ENCODE data around the gene ARHGEF17.
"Not testable (repeated sequence)": the region's sequence is repeated elsewhere in the genome, so short reads cannot be mapped to it uniquely, and the experiment has no call there.

ARHGEF17 gene

DNA sequence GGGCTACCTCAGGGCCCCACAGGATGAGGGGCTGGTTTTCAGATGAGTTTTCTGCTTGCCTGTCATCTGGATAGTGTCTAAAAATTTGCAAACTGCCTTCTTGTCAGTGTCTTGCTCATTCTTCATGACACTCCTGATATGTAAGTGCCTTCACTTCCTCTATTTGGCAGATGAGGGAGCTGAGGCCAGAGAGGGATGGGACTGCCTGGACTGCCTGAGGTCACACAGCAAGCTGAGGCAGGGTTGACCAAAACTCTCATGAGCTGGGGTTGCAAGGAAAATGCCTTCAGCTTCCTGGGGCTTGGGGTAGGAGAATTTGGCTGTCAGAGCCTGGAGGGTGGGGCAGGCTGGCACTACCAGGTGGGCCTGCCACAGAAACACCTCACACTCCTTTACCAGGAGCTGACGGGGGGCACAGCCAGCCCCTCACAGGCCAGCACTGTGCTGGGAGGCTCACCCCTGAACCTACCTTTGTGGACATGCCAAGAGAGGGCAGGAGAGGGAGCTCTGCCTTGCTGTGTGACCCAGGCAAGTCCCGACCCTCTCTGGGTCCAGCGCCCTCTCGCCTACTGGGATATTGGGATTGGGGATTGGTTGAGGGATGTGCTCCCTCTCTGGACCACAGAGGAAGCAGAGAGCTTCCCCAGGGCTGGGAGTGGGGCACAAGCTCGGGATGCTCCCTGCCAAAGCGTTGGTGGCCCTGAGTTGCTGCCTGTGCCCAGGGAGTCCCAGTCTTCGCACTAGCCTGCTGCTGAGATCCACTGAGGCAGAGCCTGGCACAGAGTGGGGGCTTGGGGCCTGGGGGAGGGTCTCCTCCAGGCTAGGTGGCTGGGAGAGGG lies 37.8 kb upstream of the ARHGEF17 start:
- Histone ChIP-seq H4K12ac (ENCODE audit: low read depth, low read length) (peak overlapping the region; percentile 76), H3K14ac (ENCODE audit: low read length) (peak overlapping the region; percentile 99), H3K79me2 (ENCODE audit: control insufficient read depth, insufficient read depth, low read length, poor library complexity) (peaks cover 31% of the 10 kb centered on the region), H3K36me3 (ENCODE audit: control insufficient read depth in 1 of 2, insufficient read depth in 2 of 2, low read length in 2 of 2) (no peaks in the 10 kb centered on the region), H3K9ac (ENCODE audit: low read length) (no peak overlapping the region), H3K4me3 (ENCODE audit: low read depth, low read length) (no peak overlapping the region), H3K27me3 (ENCODE audit: insufficient read depth, low read length) (no peaks in the 10 kb centered on the region), H3K27ac (ENCODE audit: low read depth, low read length) (peak overlapping the region; percentile 98), H2AFZ (ENCODE audit: insufficient read depth, low read length, poor library complexity) (peak overlapping the region; percentile 39), H3K9me3 (ENCODE audit: insufficient read depth, low read depth, low read length) (no peaks in the 10 kb centered on the region), H3K4ac (ENCODE audit: low read depth, low read length) (peak overlapping the region; percentile 95), H3K4me1 (ENCODE audit: control insufficient read depth in 1 of 2, insufficient read depth in 2 of 2, low read length in 2 of 2) (peaks cover 61% of the 10 kb centered on the region in 2 experiments), H2BK12ac (ENCODE audit: low read length) (peak overlapping the region; percentile 99), H2BK5ac (ENCODE audit: low read depth, low read length, poor library complexity) (peak overlapping the region; percentile 99), H3K79me1 (ENCODE audit: low read length) (peaks cover 50% of the 10 kb centered on the region), H2AK5ac (ENCODE audit: low read length) (peak overlapping the region; percentile 99), H2BK120ac (ENCODE audit: insufficient read depth, low read length, poor library complexity) (peak overlapping the region; percentile 98), H4K8ac (ENCODE audit: low read depth, low read length) (peak overlapping the region; percentile 93), H3K23ac (ENCODE audit: low read length) (no peak overlapping the region), H4K91ac (ENCODE audit: low read depth, low read length) (peak overlapping the region; percentile 100), H3K4me2 (ENCODE audit: low read length) (peak overlapping the region; percentile 26), H3K18ac (ENCODE audit: low read length) (peak overlapping the region; percentile 97)
- no CpG with 5 or more reads among the region's 7 CpGs for WGBS (ENCODE audit: extremely low coverage, insufficient coverage, insufficient read length)
- peak in 1 of 2 donors; percentile 98 for DNase-seq

DNA sequence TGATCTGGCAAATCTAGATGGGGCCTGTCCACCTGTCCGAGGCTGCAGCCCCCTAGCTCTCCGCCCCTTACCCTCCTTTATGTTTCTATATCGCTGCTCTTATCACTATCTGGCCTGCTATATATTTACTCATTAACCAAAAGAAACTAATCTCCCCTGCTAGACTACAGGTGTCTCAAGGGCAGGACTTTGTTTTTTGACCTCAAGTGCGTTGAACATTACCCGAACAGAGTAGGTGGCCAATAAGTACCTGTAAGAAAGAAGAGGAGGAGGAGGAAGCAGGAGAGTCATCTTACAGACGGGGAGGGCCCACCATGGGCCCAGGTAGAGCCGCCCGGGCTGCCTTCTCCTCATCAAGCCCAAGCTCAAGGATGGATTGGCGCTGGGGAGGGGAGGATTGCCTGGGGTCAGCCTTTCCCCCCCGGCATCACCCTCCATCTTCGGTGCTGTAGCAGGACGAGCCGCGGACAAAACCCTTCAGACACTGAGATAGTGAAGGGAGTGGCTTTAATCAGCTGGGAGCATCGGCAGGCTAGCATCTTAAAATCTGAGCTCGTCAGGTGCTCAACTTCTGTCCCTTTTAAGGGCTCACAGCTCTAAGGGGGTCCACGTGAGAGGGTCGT lies 37.1 kb upstream of the ARHGEF17 start:
- Histone ChIP-seq H3K36me3 (ENCODE audit: control insufficient read depth in 1 of 2, insufficient read depth in 2 of 2, low read length in 2 of 2) (no peaks in the 10 kb centered on the region), H4K8ac (ENCODE audit: low read depth, low read length) (peak overlapping the region; percentile 93), H2BK5ac (ENCODE audit: low read depth, low read length, poor library complexity) (peak overlapping the region; percentile 99), H3K79me1 (ENCODE audit: low read length) (peaks cover 50% of the 10 kb centered on the region), H2BK12ac (ENCODE audit: low read length) (peak overlapping the region; percentile 99), H3K79me2 (ENCODE audit: control insufficient read depth, insufficient read depth, low read length, poor library complexity) (peaks cover 31% of the 10 kb centered on the region), H4K91ac (ENCODE audit: low read depth, low read length) (peak overlapping the region; percentile 100), H3K9me3 (ENCODE audit: insufficient read depth, low read depth, low read length) (no peaks in the 10 kb centered on the region), H2AFZ (ENCODE audit: insufficient read depth, low read length, poor library complexity) (peak overlapping the region; percentile 39), H3K27me3 (ENCODE audit: insufficient read depth, low read length) (no peaks in the 10 kb centered on the region), H3K27ac (ENCODE audit: low read depth, low read length) (peak overlapping the region; percentile 98), H2AK5ac (ENCODE audit: low read length) (peak overlapping the region; percentile 99), H3K4me3 (ENCODE audit: low read depth, low read length) (no peak overlapping the region), H4K12ac (ENCODE audit: low read depth, low read length) (no peak overlapping the region), H3K4ac (ENCODE audit: low read depth, low read length) (peak overlapping the region; percentile 95), H3K9ac (ENCODE audit: low read length) (no peak overlapping the region), H3K14ac (ENCODE audit: low read length) (peak overlapping the region; percentile 99), H3K23ac (ENCODE audit: low read length) (no peak overlapping the region), H3K4me2 (ENCODE audit: low read length) (peak overlapping the region; percentile 46), H2BK120ac (ENCODE audit: insufficient read depth, low read length, poor library complexity) (peak overlapping the region; percentile 98), H3K18ac (ENCODE audit: low read length) (peak overlapping the region; percentile 97), H3K4me1 (ENCODE audit: control insufficient read depth in 1 of 2, insufficient read depth in 2 of 2, low read length in 2 of 2) (peaks cover 62 to 66% of the 10 kb centered on the region in 2 experiments)
- WGBS (ENCODE audit: extremely low coverage, insufficient coverage, insufficient read length): no CpG with 5 or more reads among the region's 18 CpGs
- no peak for DNase-seq

DNA sequence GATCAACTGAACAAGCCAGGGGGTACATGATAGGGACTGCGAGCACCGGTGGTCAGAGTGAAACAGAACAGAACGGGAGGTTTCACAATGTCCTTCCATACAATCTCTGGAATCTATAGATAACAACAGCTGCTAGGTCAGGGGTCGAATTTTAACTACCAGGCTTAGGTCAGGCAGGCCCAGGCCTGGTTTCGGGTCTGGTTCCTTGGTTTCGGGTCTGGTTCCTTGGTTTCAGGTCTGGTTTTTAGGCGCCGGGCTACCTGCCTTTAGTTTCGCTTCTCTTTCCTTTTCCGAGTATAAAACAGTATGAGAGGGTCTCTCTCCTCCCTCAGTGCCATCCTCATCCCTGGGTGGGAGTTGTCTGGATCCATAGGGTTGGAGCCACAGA lies 36.6 kb upstream of the ARHGEF17 start:
- WGBS (ENCODE audit: extremely low coverage, insufficient coverage, insufficient read length): no CpG with 5 or more reads among the region's 10 CpGs

DNA sequence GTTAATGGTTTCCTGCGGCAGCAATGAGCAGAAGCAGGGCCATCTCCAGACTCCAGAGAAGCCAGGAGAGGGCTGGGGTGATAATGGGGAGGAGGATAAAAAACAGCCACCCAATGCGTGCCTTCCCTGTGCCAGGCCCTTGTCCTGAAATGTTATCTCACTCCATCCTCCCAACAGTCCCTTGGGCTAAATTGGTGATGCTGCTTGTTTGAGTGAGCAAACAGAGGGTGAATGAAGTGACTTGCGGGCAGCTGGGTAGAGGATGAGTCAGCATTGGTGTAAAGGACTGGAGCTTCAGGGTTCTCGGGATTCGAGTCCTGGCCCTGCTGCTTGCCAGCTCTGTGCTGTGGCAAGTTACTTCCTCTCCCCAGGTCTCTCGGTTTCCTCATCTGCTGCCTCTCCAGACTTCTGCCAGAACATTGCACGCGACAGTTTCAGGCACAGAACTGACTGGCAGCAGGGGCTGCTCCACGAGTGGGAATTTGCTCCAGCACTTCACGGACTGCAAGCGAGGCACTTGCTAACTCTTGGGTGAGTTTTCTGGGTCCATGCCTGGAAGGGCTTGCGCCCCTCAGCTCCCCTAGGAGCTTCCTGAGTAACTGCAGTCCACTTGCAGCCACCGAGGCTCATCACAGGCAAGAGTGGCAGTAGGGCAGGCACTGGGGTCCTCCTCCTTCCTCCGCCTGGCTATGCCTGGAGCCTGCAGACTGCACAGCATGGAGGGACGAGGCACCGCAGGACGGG lies 36.0 kb upstream of the ARHGEF17 start, which contains the start of gene P2RY6:
P2RY6 (plus strand) TSS at position 403 of the 744 bp plus-strand sequence. CDS start 24,181 bp downstream, outside the sequence.
- H2BK120ac ChIP-seq (ENCODE audit: insufficient read depth, low read length, poor library complexity): peak within 1 kb of the TSS; percentile 98
- peak within 1 kb of the TSS; percentile 81 for H3K14ac ChIP-seq (ENCODE audit: low read length)
- no peaks in the 10 kb centered on the region for H3K9me3 ChIP-seq (ENCODE audit: insufficient read depth, low read depth, low read length)
- peak within 1 kb of the TSS; percentile 98 for H3K27ac ChIP-seq (ENCODE audit: low read depth, low read length)
- peaks cover 29% of the 10 kb centered on the region for H3K79me2 ChIP-seq (ENCODE audit: control insufficient read depth, insufficient read depth, low read length, poor library complexity)
- H3K27me3 ChIP-seq (ENCODE audit: insufficient read depth, low read length): no peaks in the 10 kb centered on the region
- H2AK5ac ChIP-seq (ENCODE audit: low read length): peak within 1 kb of the TSS; percentile 59
- H3K4ac ChIP-seq (ENCODE audit: low read depth, low read length): peak within 1 kb of the TSS; percentile 81
- H3K4me2 ChIP-seq (ENCODE audit: low read length): peak within 1 kb of the TSS; percentile 55
- H2BK12ac ChIP-seq (ENCODE audit: low read length): peak within 1 kb of the TSS; percentile 68
- H3K79me1 ChIP-seq (ENCODE audit: low read length): peaks cover 48% of the 10 kb centered on the region
- H3K4me3 ChIP-seq (ENCODE audit: low read depth, low read length): peak within 1 kb of the TSS; percentile 69
- peak within 1 kb of the TSS; percentile 99 for H2BK5ac ChIP-seq (ENCODE audit: low read depth, low read length, poor library complexity)
- peak within 1 kb of the TSS; percentile 37 for H2AFZ ChIP-seq (ENCODE audit: insufficient read depth, low read length, poor library complexity)
- H3K9ac ChIP-seq (ENCODE audit: low read length): peak within 1 kb of the TSS; percentile 73
- H3K4me1 ChIP-seq (ENCODE audit: control insufficient read depth in 1 of 2, insufficient read depth in 2 of 2, low read length in 2 of 2): peaks cover 54 to 59% of the 10 kb centered on the region in 2 experiments
- peak within 1 kb of the TSS; percentile 100 for H4K91ac ChIP-seq (ENCODE audit: low read depth, low read length)
- peak; percentile 90 to 98 for DNase-seq
- peak within 1 kb of the TSS; percentile 79 for H3K18ac ChIP-seq (ENCODE audit: low read length)
- H4K12ac ChIP-seq (ENCODE audit: low read depth, low read length): peak within 1 kb of the TSS; percentile 26
- no peak within 1 kb of the TSS for H3K23ac ChIP-seq (ENCODE audit: low read length)
- WGBS (ENCODE audit: extremely low coverage, insufficient coverage, insufficient read length): no CpG with 5 or more reads among the region's 17 CpGs
- H4K8ac ChIP-seq (ENCODE audit: low read depth, low read length): peak within 1 kb of the TSS; percentile 93
- H3K36me3 ChIP-seq (ENCODE audit: control insufficient read depth in 1 of 2, insufficient read depth in 2 of 2, low read length in 2 of 2): peaks cover 0 to 2% of the 10 kb centered on the region in 2 experiments

More for the DNA sequence above, 36.6 kb upstream of the ARHGEF17 start:
- H3K4me3 ChIP-seq (ENCODE audit: low read depth, low read length); H4K12ac ChIP-seq (ENCODE audit: low read depth, low read length); H3K23ac ChIP-seq (ENCODE audit: low read length); H3K36me3 ChIP-seq (ENCODE audit: control insufficient read depth in 1 of 2, insufficient read depth in 2 of 2, low read length in 2 of 2); H3K9ac ChIP-seq (ENCODE audit: low read length); H3K9me3 ChIP-seq (ENCODE audit: insufficient read depth, low read depth, low read length); H2AFZ ChIP-seq (ENCODE audit: insufficient read depth, low read length, poor library complexity); H3K27me3 ChIP-seq (ENCODE audit: insufficient read depth, low read length): not testable (repeated sequence)
- H4K8ac ChIP-seq (ENCODE audit: low read depth, low read length): peak overlapping the region; percentile 93
- peak overlapping the region; percentile 98 for H3K27ac ChIP-seq (ENCODE audit: low read depth, low read length)
- peak overlapping the region; percentile 100 for H4K91ac ChIP-seq (ENCODE audit: low read depth, low read length)
- DNase-seq: peak; percentile 46 to 78
- H2BK120ac ChIP-seq (ENCODE audit: insufficient read depth, low read length, poor library complexity): peak overlapping the region; percentile 98
- peak overlapping the region; percentile 99 for H2BK5ac ChIP-seq (ENCODE audit: low read depth, low read length, poor library complexity)
- peak overlapping the region; percentile 68 for H2BK12ac ChIP-seq (ENCODE audit: low read length)
- peak overlapping the region; percentile 76 for H3K18ac ChIP-seq (ENCODE audit: low read length)
- H3K4ac ChIP-seq (ENCODE audit: low read depth, low read length): peak overlapping the region; percentile 66
- H2AK5ac ChIP-seq (ENCODE audit: low read length): peak overlapping the region; percentile 35
- H3K14ac ChIP-seq (ENCODE audit: low read length): peak overlapping the region; percentile 81
- H3K79me1 ChIP-seq (ENCODE audit: low read length): peaks cover 50% of the 10 kb centered on the region
- peaks cover 31% of the 10 kb centered on the region for H3K79me2 ChIP-seq (ENCODE audit: control insufficient read depth, insufficient read depth, low read length, poor library complexity)
- H3K4me2 ChIP-seq (ENCODE audit: low read length): peak overlapping the region; percentile 55
- H3K4me1 ChIP-seq (ENCODE audit: control insufficient read depth in 1 of 2, insufficient read depth in 2 of 2, low read length in 2 of 2): peaks cover 57 to 61% of the 10 kb centered on the region in 2 experiments
